HUES6 (cell line): ENCODE data around the gene VSIG10.

Source experiments
- H3K27ac ChIP-seq: 2 replicates; pipeline ENCODE4 v1.7.0; 2013; ENCODE audit warnings: low read depth, mild to moderate bottlenecking, low read length, inconsistent platforms
- H3K27me3 ChIP-seq: 2 replicates; pipeline ENCODE4 v1.6.1; 2013; ENCODE audit warnings: low read length; ENCODE audit not compliant: control insufficient read depth, insufficient read depth
- H3K36me3 ChIP-seq: 2 replicates; pipeline ENCODE4 v1.6.1; 2013; ENCODE audit warnings: low read length; ENCODE audit not compliant: control insufficient read depth, insufficient read depth
- H3K4me1 ChIP-seq: 2 replicates; pipeline ENCODE4 v1.6.1; 2013; ENCODE audit warnings: low read length; ENCODE audit not compliant: control insufficient read depth, insufficient read depth
- H3K4me3 ChIP-seq: 2 replicates; pipeline ENCODE4 v1.5.1; 2013; ENCODE audit warnings: low read depth, low read length
- H3K9ac ChIP-seq: one replicate; pipeline ENCODE4 v1.6.1; 2013; ENCODE audit warnings: mild to moderate bottlenecking, low read length
- H3K9me3 ChIP-seq: 2 replicates; pipeline ENCODE4 v1.6.1; 2013; ENCODE audit warnings: low read depth, low read length; ENCODE audit not compliant: control insufficient read depth, insufficient read depth

Gene VSIG10

DNA sequence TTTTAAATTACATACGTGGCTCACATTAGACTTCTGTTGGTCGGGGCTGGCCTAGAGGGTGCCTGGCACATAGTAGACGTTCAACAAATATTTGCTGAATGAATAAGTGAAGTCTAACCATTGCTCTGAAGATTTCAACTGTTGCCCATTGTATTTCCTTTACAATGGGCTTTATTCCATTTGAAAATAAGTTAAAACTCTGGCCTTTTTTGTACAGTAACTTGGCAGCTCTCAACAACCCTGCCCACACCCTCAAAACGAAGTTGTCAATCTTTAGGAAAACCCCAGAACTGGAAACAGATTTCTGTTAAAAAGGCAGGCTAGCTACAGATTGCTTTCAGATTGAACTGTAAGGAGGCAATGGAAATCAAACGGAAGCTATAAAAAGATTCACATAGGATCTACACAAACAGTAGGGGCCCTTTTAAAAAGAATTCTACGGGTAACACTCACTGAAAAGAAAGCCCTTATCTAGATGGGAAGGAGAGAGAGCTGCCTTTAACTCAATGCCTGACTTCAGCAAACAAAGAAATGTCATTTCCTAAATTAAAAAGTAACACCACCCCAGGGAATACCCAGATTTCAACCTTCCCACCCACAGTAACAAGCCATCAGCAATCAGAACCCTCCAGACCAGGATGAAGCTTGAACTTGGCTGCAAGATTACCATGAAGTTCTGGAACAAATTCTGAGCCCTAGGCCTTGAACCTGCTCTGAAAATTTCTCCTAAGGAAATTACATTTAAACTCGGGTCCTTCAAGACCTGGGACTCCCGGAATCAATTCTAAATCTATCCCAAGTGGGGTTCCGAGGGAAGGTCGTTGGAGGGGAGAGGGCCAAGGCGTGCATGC lies 44.2 kb downstream of the VSIG10 start:
- H3K27ac ChIP-seq = peak overlapping the region; percentile 7; the same call in 1 of the 2 replicates
- no peaks in the 10 kb centered on the region for H3K9me3 ChIP-seq
- peak overlapping the region; percentile 81 for H3K4me3 ChIP-seq
- no peaks in the 10 kb centered on the region for H3K27me3 ChIP-seq
- H3K36me3 ChIP-seq = 0 out of 2 replicates have a peak, but pooled peaks cover 3% of the 10 kb centered on the region
- H3K9ac ChIP-seq = peak overlapping the region; percentile 89
- peaks cover 20% of the 10 kb centered on the region for H3K4me1 ChIP-seq

DNA sequence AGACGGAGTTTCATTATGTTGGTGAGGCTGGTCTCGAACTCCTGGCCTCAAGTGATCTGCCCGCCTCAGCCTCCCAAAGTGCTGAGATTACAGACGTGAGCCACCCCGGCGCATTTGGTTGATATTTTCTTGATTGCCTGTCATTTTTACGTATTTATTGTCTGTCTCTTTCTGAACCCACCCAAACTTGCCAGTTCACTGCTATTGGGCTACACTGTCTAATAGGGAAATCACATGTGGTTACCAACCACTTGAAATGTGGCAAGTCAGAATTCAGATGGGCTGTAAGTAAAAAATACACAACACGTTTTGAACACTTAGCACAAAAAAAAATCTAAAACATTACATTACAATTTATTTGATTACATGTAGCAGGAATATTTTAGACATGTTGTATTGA lies 44.9 kb downstream of the VSIG10 start:
- no peak overlapping the region; the same call in 1 of the 2 replicates for H3K4me3 ChIP-seq
- H3K27ac ChIP-seq = peak overlapping the region; percentile 7; the same call in 1 of the 2 replicates
- H3K9ac ChIP-seq = no peak overlapping the region

DNA sequence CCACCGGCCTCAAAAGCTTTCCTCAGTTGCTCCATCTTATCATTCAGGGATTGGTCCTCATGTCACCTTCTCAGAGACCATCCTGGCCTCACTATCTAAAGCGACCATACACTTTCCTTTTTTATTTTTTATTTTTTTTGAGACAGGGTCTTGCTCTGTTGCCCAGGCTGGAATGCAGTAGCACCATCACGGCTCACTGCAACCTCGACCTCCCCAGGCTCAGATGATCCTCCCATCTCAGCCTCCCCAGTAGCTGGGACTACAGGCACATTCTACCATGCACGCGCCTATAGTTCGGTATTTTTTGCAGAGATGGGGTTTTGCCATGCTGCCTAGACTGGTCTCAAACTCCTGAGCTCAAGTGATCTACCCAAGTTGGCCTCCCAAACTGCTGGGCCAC lies 45.6 kb downstream of the VSIG10 start:
- Histone ChIP-seq H3K27me3 (no peaks in the 10 kb centered on the region), H3K4me3 (no peak overlapping the region), H3K9me3 (no peaks in the 10 kb centered on the region), H3K4me1 (peaks cover 17% of the 10 kb centered on the region; the same call in 1 of the 2 replicates), H3K9ac (no peak overlapping the region), H3K36me3 (0 out of 2 replicates have a peak, but pooled peaks cover 3% of the 10 kb centered on the region), H3K27ac (no peak overlapping the region)

More for the DNA sequence above, 44.9 kb downstream of the VSIG10 start:
- peaks cover 17% of the 10 kb centered on the region for H3K4me1 ChIP-seq
- 0 out of 2 replicates have a peak, but pooled peaks cover 3% of the 10 kb centered on the region for H3K36me3 ChIP-seq
- no peaks in the 10 kb centered on the region for H3K9me3 ChIP-seq
- no peaks in the 10 kb centered on the region for H3K27me3 ChIP-seq

DNA sequence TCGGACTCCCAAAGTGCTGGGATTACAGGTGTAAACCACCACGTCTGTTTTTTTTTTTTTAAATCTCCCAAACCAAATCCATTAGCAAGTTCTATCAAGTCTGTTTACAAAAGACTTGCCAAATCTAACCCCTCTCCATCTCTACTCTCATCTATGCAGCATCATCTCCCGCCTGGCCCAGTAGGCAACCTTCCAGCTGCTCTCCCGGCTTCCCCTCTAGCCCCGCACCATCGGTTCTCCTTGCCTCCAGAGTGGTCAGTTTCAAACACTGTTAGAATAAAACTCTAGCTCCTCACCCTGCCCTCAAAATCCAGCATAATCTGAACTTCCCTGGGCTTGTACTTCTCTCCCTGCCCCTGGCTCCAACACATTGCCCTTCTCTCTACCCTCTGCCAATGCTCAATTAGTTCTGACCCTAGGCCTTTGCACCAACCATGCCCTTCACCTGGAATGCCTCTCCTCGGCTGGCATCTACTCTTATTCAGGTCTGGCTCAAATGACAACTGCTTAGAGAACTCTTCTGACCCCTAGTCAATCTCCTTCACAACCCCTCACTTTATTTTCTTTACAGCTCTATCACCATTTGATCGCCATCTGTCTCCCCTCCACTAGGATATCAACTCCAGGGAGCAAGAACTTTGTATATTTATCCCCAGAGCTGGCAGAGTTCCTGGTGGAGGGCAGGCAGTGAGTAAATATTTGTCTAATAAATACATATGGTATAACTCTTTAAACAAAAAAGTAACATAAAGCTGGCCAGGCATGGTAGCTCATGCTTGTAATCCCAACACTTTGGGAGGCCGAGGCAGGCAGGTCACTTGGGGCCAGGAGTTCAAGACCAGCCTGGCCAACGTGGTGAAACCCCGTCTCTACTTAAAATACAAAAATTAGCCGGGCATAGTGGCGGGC lies 47.7 kb downstream of the VSIG10 start:
- Histone ChIP-seq H3K4me1 (peaks cover 24% of the 10 kb centered on the region), H3K9ac (no peak overlapping the region), H3K27ac (no peak overlapping the region)

DNA sequence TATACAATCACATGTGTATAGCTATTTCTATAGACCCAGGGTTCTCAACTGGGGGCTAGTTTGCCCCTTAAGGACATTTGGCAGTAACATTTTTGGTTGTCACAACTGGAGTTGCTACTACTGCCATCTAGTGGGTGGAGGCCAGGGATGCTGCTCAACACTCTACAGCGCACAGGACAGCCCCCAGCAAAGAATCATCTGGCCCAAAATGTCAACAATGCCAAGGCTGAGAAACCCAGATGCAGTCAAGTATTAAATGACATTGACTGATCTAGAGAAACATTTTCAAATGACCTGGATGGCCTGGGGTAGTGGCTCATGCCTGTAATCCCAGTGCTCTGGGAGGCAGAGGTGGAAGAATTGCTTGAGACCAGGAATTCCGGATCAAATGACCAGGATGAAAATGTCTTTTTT lies 48.7 kb downstream of the VSIG10 start:
- H3K36me3 ChIP-seq = peaks cover 28% of the 10 kb centered on the region
- H3K9ac ChIP-seq = no peak overlapping the region
- no peaks in the 10 kb centered on the region for H3K9me3 ChIP-seq
- H3K4me3 ChIP-seq = no peak overlapping the region
- H3K27me3 ChIP-seq = no peaks in the 10 kb centered on the region
- H3K4me1 ChIP-seq = peaks cover 22% of the 10 kb centered on the region
- H3K27ac ChIP-seq = no peak overlapping the region

More for the DNA sequence above, 47.7 kb downstream of the VSIG10 start:
- Histone ChIP-seq H3K9me3 (no peaks in the 10 kb centered on the region), H3K27me3 (no peaks in the 10 kb centered on the region), H3K4me3 (no peak overlapping the region), H3K36me3 (peaks cover 18% of the 10 kb centered on the region)

DNA sequence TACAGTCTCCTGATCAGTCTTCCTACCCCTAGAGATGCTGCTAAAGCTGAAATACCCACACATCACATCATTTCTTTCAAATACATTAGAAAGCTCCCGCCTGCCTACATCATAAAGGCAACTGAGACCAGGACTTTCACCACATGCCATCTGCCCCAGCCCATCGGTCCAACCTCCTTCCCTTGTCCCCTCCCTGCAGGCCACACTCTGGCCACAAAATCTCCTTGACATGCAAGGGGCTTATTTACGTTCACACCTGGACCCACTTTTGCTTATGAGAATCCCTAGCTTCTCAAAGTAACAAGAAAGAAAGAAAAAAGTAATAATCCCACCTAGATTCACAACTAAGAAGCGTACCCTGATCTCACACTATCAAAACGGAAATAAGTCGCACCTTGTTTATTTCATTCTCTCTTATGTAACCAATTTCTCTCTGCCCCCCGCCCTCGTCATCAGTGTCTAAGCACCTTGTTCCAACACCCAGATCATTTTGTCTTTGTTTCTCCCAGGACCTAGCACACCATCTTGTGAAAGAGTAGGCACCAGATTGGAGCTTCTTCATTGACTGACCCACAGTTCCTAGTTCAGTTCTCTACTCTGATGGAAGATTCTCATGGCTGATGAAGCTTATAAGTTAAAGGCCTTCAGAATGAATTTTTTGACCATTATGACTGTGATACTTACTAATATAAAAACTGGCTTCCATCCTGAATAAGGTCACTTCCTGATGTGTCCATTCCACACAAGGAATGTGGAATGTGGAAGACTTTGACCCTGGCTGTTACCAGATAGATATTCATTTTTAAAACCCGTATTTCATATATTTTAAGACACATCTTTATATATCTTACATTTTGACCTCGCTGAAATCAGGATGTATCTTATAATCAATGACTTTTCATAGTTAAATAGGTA lies 50.5 kb downstream of the VSIG10 start:
- no peaks in the 10 kb centered on the region for H3K27me3 ChIP-seq
- H3K36me3 ChIP-seq = peaks cover 44% of the 10 kb centered on the region
- no peaks in the 10 kb centered on the region for H3K9me3 ChIP-seq
- peak overlapping the region; percentile 56 for H3K9ac ChIP-seq
- peaks cover 13% of the 10 kb centered on the region for H3K4me1 ChIP-seq
- no peak overlapping the region for H3K4me3 ChIP-seq
- H3K27ac ChIP-seq = peak overlapping the region; percentile 58; the same call in 1 of the 2 replicates

DNA sequence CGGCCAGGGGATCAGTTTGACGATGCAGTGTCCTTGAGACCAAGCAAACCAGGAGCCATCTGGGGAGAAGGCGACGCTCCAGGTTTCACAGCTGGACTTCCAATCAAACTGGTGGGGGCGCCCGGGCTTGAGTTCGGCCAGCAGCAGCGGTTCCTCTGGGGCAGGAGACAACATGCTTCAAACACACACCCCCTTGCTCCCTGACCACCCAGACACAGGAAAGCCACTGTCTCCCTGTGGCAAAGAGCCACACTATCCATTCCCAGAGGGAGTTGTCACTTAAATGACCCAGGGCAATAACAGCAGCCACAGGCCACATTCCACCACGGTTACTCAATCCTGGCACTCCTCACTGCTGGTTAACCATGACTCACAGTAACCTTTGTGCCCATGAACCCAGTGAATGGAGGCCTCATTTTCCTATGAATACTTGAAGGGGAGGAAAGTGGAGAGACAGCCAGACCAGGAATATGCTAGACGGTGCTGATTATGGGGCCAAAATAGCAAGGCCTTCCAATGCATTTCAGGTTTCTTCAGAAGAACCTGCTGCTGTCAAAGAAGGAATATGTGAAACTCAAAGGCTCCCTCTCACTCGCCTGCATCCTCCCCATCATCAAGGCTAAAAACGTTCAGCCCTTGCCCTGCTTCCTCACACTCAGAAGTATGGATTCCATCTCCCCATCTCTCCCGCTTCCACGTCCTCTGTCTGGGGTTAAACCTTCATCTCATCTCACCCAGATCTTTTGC lies 51.3 kb downstream of the VSIG10 start:
- Histone ChIP-seq H3K4me3 (no peak overlapping the region), H3K9ac (peak overlapping the region; percentile 56), H3K27me3 (no peaks in the 10 kb centered on the region), H3K4me1 (peaks cover 13% of the 10 kb centered on the region), H3K36me3 (peaks cover 46% of the 10 kb centered on the region), H3K9me3 (no peaks in the 10 kb centered on the region), H3K27ac (peak overlapping the region; percentile 58; the same call in 1 of the 2 replicates)

DNA sequence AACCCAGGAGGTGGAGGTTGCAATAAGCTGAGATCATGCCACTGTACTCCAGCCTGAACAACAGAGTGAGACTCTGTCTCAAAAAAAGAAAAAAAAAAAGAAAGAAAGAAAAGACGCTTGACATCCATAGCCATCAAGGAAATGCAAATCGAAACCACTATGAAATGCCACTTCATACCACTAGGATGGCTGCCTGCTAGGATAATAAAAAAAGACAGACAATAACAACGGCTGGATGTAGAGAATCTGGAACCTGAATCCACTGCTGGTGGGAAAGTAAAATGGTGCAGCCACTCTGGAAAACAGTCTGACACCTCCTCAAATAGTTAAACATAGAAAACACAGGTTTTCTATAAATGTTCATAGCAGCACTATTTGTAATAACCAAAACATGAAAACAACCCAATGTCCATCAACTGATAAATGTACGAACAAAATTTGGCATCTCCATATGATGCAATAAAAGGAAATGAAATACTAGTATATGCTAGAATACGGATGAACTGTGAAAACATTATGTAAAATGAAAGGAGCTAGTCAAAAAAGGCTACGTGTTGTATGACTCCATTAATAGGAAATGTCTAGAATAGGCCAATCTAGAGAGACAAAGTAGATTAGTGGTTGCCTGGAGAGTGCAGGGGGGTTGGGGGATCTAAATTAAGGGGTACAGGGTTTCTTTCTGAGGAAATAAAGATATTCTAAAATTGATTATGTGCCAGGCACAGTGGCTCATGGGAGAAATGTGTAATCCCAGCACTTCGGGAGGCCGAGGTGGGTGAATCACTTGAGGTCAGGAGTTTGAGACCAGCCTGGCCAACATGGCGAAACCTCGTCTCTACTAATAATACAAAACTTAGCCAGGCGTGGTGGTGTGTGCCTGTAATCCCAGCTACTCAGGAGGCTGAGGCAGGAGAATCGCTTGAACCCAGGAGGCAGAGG lies 52.6 kb downstream of the VSIG10 start:
- Histone ChIP-seq H3K4me3 (no peak overlapping the region), H3K27ac (no peak overlapping the region), H3K9ac (no peak overlapping the region), H3K4me1 (peaks cover 13% of the 10 kb centered on the region), H3K27me3 (no peaks in the 10 kb centered on the region), H3K36me3 (peaks cover 49% of the 10 kb centered on the region), H3K9me3 (no peaks in the 10 kb centered on the region)

DNA sequence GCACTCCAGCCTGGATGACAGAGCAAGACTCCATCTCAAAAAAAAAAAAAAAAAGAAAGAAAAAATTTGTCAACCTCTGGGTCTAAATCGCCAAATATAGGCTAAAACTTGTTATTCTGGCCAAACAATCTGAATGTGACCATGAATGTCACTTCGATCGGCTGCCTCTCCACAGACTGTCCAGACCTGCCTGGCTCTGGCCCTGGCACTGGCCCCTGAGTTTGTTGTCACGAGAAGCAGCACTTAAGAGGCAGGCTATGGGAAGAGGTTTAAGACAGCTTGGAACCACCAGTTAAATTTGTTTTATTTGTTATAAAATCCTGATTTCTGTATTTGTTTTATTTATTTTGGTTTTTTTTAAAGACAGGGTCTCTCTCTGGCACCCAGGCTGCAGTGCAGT lies 57.4 kb downstream of the VSIG10 start:
- no peaks in the 10 kb centered on the region for H3K9me3 ChIP-seq
- H3K4me1 ChIP-seq = no peaks in the 10 kb centered on the region
- no peak overlapping the region for H3K27ac ChIP-seq
- H3K27me3 ChIP-seq = no peaks in the 10 kb centered on the region
- H3K4me3 ChIP-seq = no peak overlapping the region
- H3K36me3 ChIP-seq = peaks cover 72% of the 10 kb centered on the region
- H3K9ac ChIP-seq = no peak overlapping the region
